GM23248 (cell line): ENCODE results near the gene MFF. TPM values are rescaled to one million over a fixed set of nuclear protein-coding genes. Genes with fewer than 3 reads are reported as not detected.

Source experiments
- DNase-seq: peaks from one replicate; pipeline ENCODE4 v3.0.0-alpha.2; 2015
- H2AFZ ChIP-seq: fragments of 200-600 bp; sonication (generic); 2 replicates; pipeline ENCODE4 v1.6.1; 2016; ENCODE audit warnings: antibody characterized with exemption
- H3F3A ChIP-seq: fragments of 200-600 bp; sonication (generic); 2 replicates; pipeline ENCODE4 v1.6.1; 2016; ENCODE audit warnings: mild to moderate bottlenecking, antibody characterized with exemption, mixed run types; ENCODE audit not compliant: insufficient read depth
- H3K27ac ChIP-seq: fragments of 200-600 bp; sonication (generic); 2 replicates; pipeline ENCODE4 v1.5.1; 2016; ENCODE audit warnings: mild to moderate bottlenecking
- H3K27me3 ChIP-seq: fragments of 200-600 bp; sonication (generic); replicated peaks from 2 replicates; pipeline ENCODE4 v1.6.1; 2016; ENCODE audit warnings: mild to moderate bottlenecking; ENCODE audit not compliant: insufficient read depth
- H3K36me3 ChIP-seq: fragments of 200-600 bp; sonication (generic); 2 replicates; pipeline ENCODE4 v1.6.1; 2016; ENCODE audit warnings: low read depth, mild to moderate bottlenecking
- H3K4me1 ChIP-seq: fragments of 200-600 bp; sonication (generic); 2 replicates; pipeline ENCODE4 v1.6.1; 2016; ENCODE audit warnings: mild to moderate bottlenecking; ENCODE audit not compliant: insufficient read depth
- H3K4me2 ChIP-seq: fragments of 200-600 bp; sonication (generic); one replicate; pipeline ENCODE4 v1.6.1; 2016; ENCODE audit warnings: mild to moderate bottlenecking; ENCODE audit not compliant: unreplicated experiment
- H3K4me3 ChIP-seq: fragments of 200-600 bp; sonication (generic); 2 replicates; pipeline ENCODE4 v1.5.1; 2016; ENCODE audit warnings: mild to moderate bottlenecking
- H3K79me2 ChIP-seq: fragments of 200-600 bp; sonication (generic); 2 replicates; pipeline ENCODE4 v1.6.1; 2016; ENCODE audit warnings: mild to moderate bottlenecking; ENCODE audit not compliant: insufficient read depth
- H3K9ac ChIP-seq: fragments of 200-600 bp; sonication (generic); 2 replicates; pipeline ENCODE4 v1.6.1; 2016; ENCODE audit warnings: mild to moderate bottlenecking
- H3K9me2 ChIP-seq: fragments of 200-600 bp; sonication (generic); 2 replicates; pipeline ENCODE4 v1.6.1; 2016; ENCODE audit warnings: mixed run types, mild to moderate bottlenecking, moderate library complexity; ENCODE audit not compliant: insufficient read depth
- H3K9me3 ChIP-seq: fragments of 200-600 bp; sonication (generic); one replicate; pipeline ENCODE4 v1.6.1; 2017; ENCODE audit warnings: low read depth
- H4K20me1 ChIP-seq: fragments of 200-600 bp; sonication (generic); 2 replicates; pipeline ENCODE4 v1.6.0; 2016; ENCODE audit not compliant: insufficient read depth
- EZH2 ChIP-seq: fragments of 200-600 bp; sonication (generic); IDR thresholded peaks from 2 replicates; pipeline ENCODE4 v1.6.1; 2018; ENCODE audit warnings: antibody characterized with exemption, mild to moderate bottlenecking; ENCODE audit not compliant: insufficient read depth, poor library complexity, severe bottlenecking
- EZH2phosphoT487 ChIP-seq: fragments of 200-600 bp; sonication (generic); IDR thresholded peaks from 2 replicates; pipeline ENCODE4 v1.6.1; 2018; ENCODE audit warnings: antibody characterized with exemption, moderate library complexity, mild to moderate bottlenecking, low read depth; ENCODE audit not compliant: insufficient read depth
- WGBS, 2 experiments: methylation state at CpG; one replicate each; pipeline ENCODE4 v1.1.6; 2015 to 2017; ENCODE audit warnings: low lambda C conversion rate in 2 of 2, low coverage in 1 of 2; ENCODE audit errors: missing lambda C conversion rate in 2 of 2; 5-methylcytosine and 5-hydroxymethylcytosine counted together
- in situ Hi-C: fragments of 300-500 bp; cut with MboI; formaldehyde crosslinking; loops from 2 replicates; pipeline ENCODE4 v1.15.0; 2020
- polyA plus RNA-seq: library from polyadenylated mRNA; unstranded; fragments of >200 nt; fragmentation: Nextera tagmentation; extraction: Ambion mirVana; gene quantifications from 2 replicates; pipeline ENCODE4 v1.2.1, GENCODE V29; 2016
- total RNA-seq: library from RNA; depleted of rRNA; stranded (reverse); fragments of >200 nt; shearing (Covaris generic); gene quantifications from 2 replicates; pipeline ENCODE4 v1.2.3, GENCODE V29; 2014; rRNA removed

The MFF gene, protein sequence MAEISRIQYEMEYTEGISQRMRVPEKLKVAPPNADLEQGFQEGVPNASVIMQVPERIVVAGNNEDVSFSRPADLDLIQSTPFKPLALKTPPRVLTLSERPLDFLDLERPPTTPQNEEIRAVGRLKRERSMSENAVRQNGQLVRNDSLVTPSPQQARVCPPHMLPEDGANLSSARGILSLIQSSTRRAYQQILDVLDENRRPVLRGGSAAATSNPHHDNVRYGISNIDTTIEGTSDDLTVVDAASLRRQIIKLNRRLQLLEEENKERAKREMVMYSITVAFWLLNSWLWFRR
- 250 and 258 TPM in 2 replicates for total RNA-seq
- polyA plus RNA-seq = 300 and 301 TPM in 2 replicates

DNA sequence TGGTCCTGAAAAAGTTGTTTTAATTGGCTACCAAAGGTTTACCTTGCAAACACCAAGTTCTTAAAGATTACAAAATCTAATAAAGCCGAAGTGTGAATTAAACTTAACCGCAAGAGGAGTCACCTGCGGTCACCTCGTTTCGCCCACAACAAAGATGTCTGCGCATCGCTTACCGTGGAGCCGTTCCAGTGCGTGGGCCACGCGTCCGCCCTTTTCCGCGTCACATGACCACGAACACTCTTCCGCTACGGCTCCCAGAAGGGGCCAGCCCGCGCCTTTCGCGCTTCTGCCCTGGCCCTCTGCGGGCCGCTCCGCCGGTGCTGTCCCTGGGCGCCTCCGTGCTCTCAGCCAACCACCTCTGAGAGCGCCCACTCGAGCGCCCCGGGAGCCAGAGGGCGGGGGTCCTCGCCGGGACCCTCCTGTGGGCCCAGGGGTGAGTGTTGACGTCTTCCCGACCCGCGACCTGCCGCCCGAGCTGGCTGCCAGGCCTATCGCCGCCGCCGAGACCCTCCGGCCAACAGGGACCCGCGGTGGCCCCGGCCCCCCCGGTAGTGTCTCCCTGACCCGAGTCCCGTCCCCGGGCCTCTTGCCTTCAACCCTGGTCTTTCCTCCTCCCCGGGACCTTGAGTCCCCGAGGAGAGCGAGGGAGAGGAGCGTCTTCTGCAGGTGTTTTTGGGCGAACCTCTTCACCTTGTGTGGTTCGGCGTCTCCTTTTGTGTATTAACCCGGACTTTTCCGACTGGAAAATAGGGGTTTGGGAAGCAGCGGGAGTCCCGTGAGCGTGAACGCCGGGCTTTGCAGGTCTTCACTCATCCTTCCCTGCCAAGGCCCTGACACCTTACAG is at the start of gene MFF:
TSS of gene MFF (plus strand) at position 257 of the 844 bp plus-strand sequence. CDS start 5,415 bp downstream, outside the sequence.
- H3K4me3 ChIP-seq = peak within 1 kb of the TSS; percentile 97
- TF ChIP-seq EZH2 = no peak
- TF ChIP-seq EZH2phosphoT487 = 0 out of 2 replicates have a peak, but pooled peaks have one; percentile 35
- 1 to 3% methylated on average over 44 to 63 of the region's 67 CpGs for WGBS, 2 experiments
- no peaks in the 10 kb centered on the region for H3K9me2 ChIP-seq
- 0 out of 2 replicates have a peak, but pooled peaks cover 9% of the 10 kb centered on the region for H3F3A ChIP-seq
- H2AFZ ChIP-seq = peak within 1 kb of the TSS; percentile 100
- in situ Hi-C loops = no loop called here
- H4K20me1 ChIP-seq = no peaks in the 10 kb centered on the region
- H3K4me1 ChIP-seq = peaks cover 31% of the 10 kb centered on the region
- H3K27ac ChIP-seq = peak within 1 kb of the TSS; percentile 55
- peak within 1 kb of the TSS; percentile 88 for H3K9ac ChIP-seq
- H3K4me2 ChIP-seq = peak within 1 kb of the TSS; percentile 95
- peaks cover 4% of the 10 kb centered on the region; the same call in 1 of the 2 replicates for H3K36me3 ChIP-seq
- H3K79me2 ChIP-seq = peaks cover 61% of the 10 kb centered on the region
- no peaks in the 10 kb centered on the region for H3K9me3 ChIP-seq
- DNase-seq = peak; percentile 98
- H3K27me3 ChIP-seq = no peaks in the 10 kb centered on the region

DNA sequence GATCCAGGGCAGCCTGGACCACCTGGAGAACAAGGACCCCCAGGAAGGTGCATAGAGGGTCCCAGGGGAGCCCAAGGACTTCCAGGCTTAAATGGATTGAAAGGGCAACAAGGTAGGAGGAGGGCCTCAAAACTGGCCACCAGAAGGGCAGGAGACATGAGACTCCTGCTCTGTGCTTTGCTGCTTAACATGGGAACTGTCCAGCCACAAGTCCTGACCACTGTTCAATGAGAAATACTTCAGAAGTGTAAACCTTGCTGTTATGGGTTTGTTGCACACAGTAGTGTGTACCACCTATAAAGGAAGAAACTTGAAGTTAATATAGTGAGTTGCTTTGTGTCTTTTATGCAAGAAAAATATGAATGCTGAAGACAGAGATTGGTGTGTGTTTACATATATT is 44.2 kb upstream of the MFF start:
- Histone ChIP-seq H3K4me1 (no peaks in the 10 kb centered on the region), H3F3A (no peaks in the 10 kb centered on the region), H3K4me3 (no peak overlapping the region), H3K9me3 (no peaks in the 10 kb centered on the region), H3K4me2 (no peak overlapping the region), H2AFZ (no peak overlapping the region), H3K79me2 (no peaks in the 10 kb centered on the region), H4K20me1 (no peaks in the 10 kb centered on the region), H3K27ac (no peak overlapping the region), H3K9ac (no peak overlapping the region), H3K27me3 (no peaks in the 10 kb centered on the region), H3K9me2 (no peaks in the 10 kb centered on the region), H3K36me3 (no peaks in the 10 kb centered on the region)
- TF ChIP-seq EZH2phosphoT487 = no peak
- peak; percentile 18 for DNase-seq
- in situ Hi-C loops = no loop called here

DNA sequence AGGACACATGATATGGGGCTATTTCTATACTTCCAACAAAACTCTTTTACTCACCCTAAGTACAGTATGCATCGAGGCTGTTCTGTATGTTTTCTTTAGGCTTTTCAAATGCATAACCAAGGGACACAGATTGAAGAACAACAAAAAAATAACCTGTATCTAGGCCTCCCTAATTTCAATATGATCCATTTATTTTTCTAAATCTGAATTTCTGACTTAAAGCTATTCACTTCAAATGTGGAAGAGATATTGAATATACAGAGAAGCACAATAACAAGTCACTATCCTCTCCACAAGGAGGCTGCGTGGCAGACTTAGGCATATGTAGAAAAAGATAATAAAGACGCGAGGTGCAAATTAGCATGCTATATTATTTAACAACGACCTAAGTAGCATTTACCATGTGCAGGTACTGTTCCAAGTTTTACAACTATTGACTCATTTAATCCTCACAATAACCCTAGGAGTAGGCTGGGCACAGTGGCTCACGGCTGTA is 39.3 kb upstream of the MFF start:
- TF ChIP-seq EZH2phosphoT487 (no peak), EZH2 (no peak)
- DNase-seq = no peak
- Histone ChIP-seq H3K79me2 (no peaks in the 10 kb centered on the region), H3K9ac (no peak overlapping the region), H3K4me1 (no peaks in the 10 kb centered on the region), H3K27ac (no peak overlapping the region), H3K9me2 (no peaks in the 10 kb centered on the region), H3K9me3 (no peaks in the 10 kb centered on the region), H3K4me2 (no peak overlapping the region), H4K20me1 (no peaks in the 10 kb centered on the region), H3K4me3 (no peak overlapping the region), H3K36me3 (no peaks in the 10 kb centered on the region), H3K27me3 (no peaks in the 10 kb centered on the region), H3F3A (no peaks in the 10 kb centered on the region), H2AFZ (no peak overlapping the region)
- 76 to 79% methylated on average over 6 of the region's 6 CpGs for WGBS, 2 experiments
- in situ Hi-C loops = no loop called here

DNA sequence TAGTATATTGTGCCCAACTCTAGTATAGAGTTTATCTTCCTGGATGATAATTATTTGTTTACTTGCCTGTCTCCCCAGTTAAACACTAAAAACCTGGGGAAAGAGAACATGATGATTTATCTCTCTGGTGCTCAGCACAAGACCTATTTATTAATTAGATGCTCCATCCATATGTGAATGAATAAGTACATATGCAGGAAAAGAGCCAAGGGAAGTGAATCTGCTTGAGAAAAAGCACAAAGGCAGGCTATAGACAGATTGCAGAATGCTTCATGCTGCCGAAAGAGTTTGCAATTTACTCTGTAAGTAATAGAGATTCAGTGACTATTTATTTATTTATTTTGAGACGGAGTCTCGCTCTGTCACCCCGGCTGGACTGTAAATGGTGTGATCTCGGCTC is 37.3 kb upstream of the MFF start:
- Histone ChIP-seq H3K27me3 (no peaks in the 10 kb centered on the region), H3F3A (no peaks in the 10 kb centered on the region), H3K79me2 (no peaks in the 10 kb centered on the region), H3K4me3 (no peak overlapping the region), H2AFZ (no peak overlapping the region), H3K27ac (no peak overlapping the region), H3K36me3 (no peaks in the 10 kb centered on the region), H3K9me3 (no peaks in the 10 kb centered on the region), H3K4me2 (no peak overlapping the region), H4K20me1 (no peaks in the 10 kb centered on the region), H3K9me2 (no peaks in the 10 kb centered on the region), H3K4me1 (no peaks in the 10 kb centered on the region), H3K9ac (no peak overlapping the region)
- TF ChIP-seq EZH2phosphoT487 = no peak
- no peak for TF ChIP-seq EZH2
- DNase-seq = no peak
- in situ Hi-C loops = no loop called here
- 87 to 92% methylated on average over 5 of the region's 5 CpGs for WGBS, 2 experiments
